HTR-8/SVneo (cell line): Measurements from ENCODE around the gene NCOA7.
A peak's percentile ranks its signal among the peaks of the same experiment; 100 is the strongest.
"Not testable (repeated sequence)": the region's sequence is repeated elsewhere in the genome, so short reads cannot be mapped to it uniquely, and the experiment has no call there.

ENCODE experiments used
- DNase-seq: peaks from one replicate; pipeline ENCODE4 v3.0.0; 2011; ENCODE audit warnings: low spot score, mixed read lengths; ENCODE audit not compliant: insufficient read length
- FAIRE-seq: peaks from 2 replicates; lab custom pipeline; 2011; peaks lifted over from hg19 to GRCh38; lab: Jason Lieb, UNC

The NCOA7 gene

GRCh38 chr6:125789576-125790357 is 993 bp upstream of the NCOA7 start:
- no peak for FAIRE-seq
- DNase-seq = no peak

- peak; percentile 44 for DNase-seq
- peak; percentile 60 for FAIRE-seq
Observed at GRCh38 chr6:125791151-125791819, 525 bp downstream of the NCOA7 start.

- FAIRE-seq (no peak), DNase-seq (no peak)
Observed at GRCh38 chr6:125791820-125792165, 1.0 kb downstream of the NCOA7 start.

GRCh38 chr6:125792172-125792571 is 1.4 kb downstream of the NCOA7 start:
- FAIRE-seq (no peak), DNase-seq (no peak)

GRCh38 chr6:125792680-125793079 is 1.9 kb downstream of the NCOA7 start:
- FAIRE-seq = no peak
- DNase-seq = no peak

- FAIRE-seq (no peak), DNase-seq (no peak)
Observed at GRCh38 chr6:125793280-125793679, 2.5 kb downstream of the NCOA7 start.

- no peak for FAIRE-seq
- no peak for DNase-seq
Observed at GRCh38 chr6:125793863-125794262, 3.1 kb downstream of the NCOA7 start.

- DNase-seq (no peak), FAIRE-seq (no peak)
Observed at GRCh38 chr6:125794342-125795137, 3.8 kb downstream of the NCOA7 start.

GRCh38 chr6:125795301-125795700 is 4.5 kb downstream of the NCOA7 start:
- FAIRE-seq = no peak

GRCh38 chr6:125797120-125797885 is 6.5 kb downstream of the NCOA7 start:
- FAIRE-seq (no peak), DNase-seq (no peak)

More at GRCh38 chr6:125795301-125795700, 4.5 kb downstream of the NCOA7 start:
- DNase-seq = no peak

- FAIRE-seq (no peak), DNase-seq (no peak)
Observed at GRCh38 chr6:125797886-125798444, 7.2 kb downstream of the NCOA7 start.

- DNase-seq (no peak), FAIRE-seq (no peak)
Observed at GRCh38 chr6:125798734-125799508, 8.2 kb downstream of the NCOA7 start.

- FAIRE-seq (no peak), DNase-seq (no peak)
Observed at GRCh38 chr6:125802383-125802782, 11.6 kb downstream of the NCOA7 start.

- no peak for FAIRE-seq
- no peak for DNase-seq
Observed at GRCh38 chr6:125802943-125803377, 12.2 kb downstream of the NCOA7 start.

GRCh38 chr6:125804264-125804663 is 13.5 kb downstream of the NCOA7 start:
- FAIRE-seq = no peak
- DNase-seq = no peak

- FAIRE-seq, DNase-seq: not testable (repeated sequence)
Observed at GRCh38 chr6:125804866-125805425, 14.2 kb downstream of the NCOA7 start.

- DNase-seq = no peak
- FAIRE-seq = no peak
Observed at GRCh38 chr6:125806813-125807212, 16.1 kb downstream of the NCOA7 start.

- no peak for FAIRE-seq
- no peak for DNase-seq
Observed at GRCh38 chr6:125807293-125807692, 16.5 kb downstream of the NCOA7 start.

GRCh38 chr6:125808060-125808459 is 17.3 kb downstream of the NCOA7 start:
- FAIRE-seq = no peak
- DNase-seq = no peak
